ENCODE measurements around the gene BPIFB6. TPM values are rescaled to one million over a fixed set of nuclear protein-coding genes. Genes with fewer than 3 reads are reported as not detected.

Gene BPIFB6
- total and polyA plus RNA-seq, 2 donors (not counting 1 experiment from before 2014, with no cell fraction given), result not detected

DNA sequence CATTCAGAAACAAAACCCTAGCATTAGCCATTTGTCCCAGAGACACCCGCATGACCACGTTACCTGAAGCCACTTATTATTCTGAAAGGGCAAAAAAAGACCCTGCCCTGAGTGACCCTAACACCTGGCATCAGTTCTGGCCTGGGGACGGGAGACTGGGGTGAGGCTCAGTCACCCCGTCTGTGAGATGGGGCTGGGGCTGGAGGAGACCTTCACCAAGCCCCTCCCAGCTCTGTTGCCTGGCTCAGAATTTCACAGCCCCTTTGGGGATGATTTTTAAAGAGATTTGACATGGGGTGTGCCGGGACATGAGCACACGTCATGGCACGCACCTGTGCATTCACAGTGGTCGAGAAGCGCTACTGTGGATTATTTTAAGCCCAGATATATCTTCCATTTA is 1.4 kb upstream of the BPIFB6 start:
- no peaks in the 10 kb centered on the region for H3K79me2 ChIP-seq (ENCODE audit: control insufficient read depth, insufficient read depth, low read length)
- H3K4me3 ChIP-seq (replicated peaks in 1 of 4; ENCODE audit: control extremely low read depth in 1 of 4, insufficient read depth in 1 of 4, low read depth in 3 of 4, low read length in 4 of 4), result no peak overlapping the region
- H3K9me3 ChIP-seq (ENCODE audit: control insufficient read depth, insufficient read depth, low read depth, low read length), result no peaks in the 10 kb centered on the region
- no peaks in the 10 kb centered on the region for H4K20me1 ChIP-seq (ENCODE audit: control insufficient read depth, extremely low read depth, insufficient read depth, low read length)
- H2AFZ ChIP-seq (ENCODE audit: low read length), result no peak overlapping the region
- TF ChIP-seq, protein P1, sequence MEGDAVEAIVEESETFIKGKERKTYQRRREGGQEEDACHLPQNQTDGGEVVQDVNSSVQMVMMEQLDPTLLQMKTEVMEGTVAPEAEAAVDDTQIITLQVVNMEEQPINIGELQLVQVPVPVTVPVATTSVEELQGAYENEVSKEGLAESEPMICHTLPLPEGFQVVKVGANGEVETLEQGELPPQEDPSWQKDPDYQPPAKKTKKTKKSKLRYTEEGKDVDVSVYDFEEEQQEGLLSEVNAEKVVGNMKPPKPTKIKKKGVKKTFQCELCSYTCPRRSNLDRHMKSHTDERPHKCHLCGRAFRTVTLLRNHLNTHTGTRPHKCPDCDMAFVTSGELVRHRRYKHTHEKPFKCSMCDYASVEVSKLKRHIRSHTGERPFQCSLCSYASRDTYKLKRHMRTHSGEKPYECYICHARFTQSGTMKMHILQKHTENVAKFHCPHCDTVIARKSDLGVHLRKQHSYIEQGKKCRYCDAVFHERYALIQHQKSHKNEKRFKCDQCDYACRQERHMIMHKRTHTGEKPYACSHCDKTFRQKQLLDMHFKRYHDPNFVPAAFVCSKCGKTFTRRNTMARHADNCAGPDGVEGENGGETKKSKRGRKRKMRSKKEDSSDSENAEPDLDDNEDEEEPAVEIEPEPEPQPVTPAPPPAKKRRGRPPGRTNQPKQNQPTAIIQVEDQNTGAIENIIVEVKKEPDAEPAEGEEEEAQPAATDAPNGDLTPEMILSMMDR (conservative IDR thresholded peaks at IDR 0.05 in 1 of 2, IDR thresholded peaks at IDR 0.05 in 1 of 2; ENCODE audit: low read depth in 1 of 2, low read length in 2 of 2), result no peak
- TF ChIP-seq EZH2 (IDR thresholded peaks at IDR 0.05; ENCODE audit: low read length, missing control alignments), result no peak
- H3K4me2 ChIP-seq (ENCODE audit: extremely low read depth, insufficient read depth, low read length), result no peak overlapping the region
- no peak overlapping the region for H3K9ac ChIP-seq (ENCODE audit: insufficient read depth, low read length)
- no peak overlapping the region for H3K27ac ChIP-seq (ENCODE audit: insufficient read depth, low read length)
- no peaks in the 10 kb centered on the region for H3K4me1 ChIP-seq (ENCODE audit: control insufficient read depth, extremely low read depth, insufficient read depth, low read length)
- H3K36me3 ChIP-seq (ENCODE audit: control insufficient read depth, insufficient read depth, low read length), result no peaks in the 10 kb centered on the region
- DNase-seq (ENCODE audit: low read depth in 2 of 2), result no peak
- no peaks in the 10 kb centered on the region for H3K27me3 ChIP-seq (ENCODE audit: control insufficient read depth, insufficient read depth, low read length)

DNA sequence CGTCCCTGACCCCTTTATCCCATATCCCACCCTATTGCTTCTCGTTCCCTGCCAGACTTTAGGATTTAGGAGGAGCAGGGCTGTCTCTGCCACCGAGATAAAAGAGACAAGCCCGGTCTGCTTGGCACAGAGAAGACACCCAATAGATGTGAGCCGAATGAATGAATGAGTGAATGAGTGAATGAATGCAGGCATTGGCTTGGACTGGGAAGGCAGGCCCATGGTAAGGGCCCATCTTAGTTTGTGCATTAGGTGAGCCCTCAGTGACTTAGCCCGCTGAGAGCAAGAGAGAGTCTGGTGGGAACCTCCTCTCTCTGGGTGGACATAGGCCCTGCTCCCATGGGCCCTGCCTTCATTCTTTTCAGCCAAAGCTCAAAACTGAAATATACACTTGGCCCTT is 879 bp upstream of the BPIFB6 start:
- H3K79me2 ChIP-seq (ENCODE audit: control insufficient read depth, insufficient read depth, low read length), result no peaks in the 10 kb centered on the region
- H3K4me3 ChIP-seq (replicated peaks in 1 of 4; ENCODE audit: control extremely low read depth in 1 of 4, insufficient read depth in 1 of 4, low read depth in 3 of 4, low read length in 4 of 4), result no peak overlapping the region
- DNase-seq (ENCODE audit: low read depth in 2 of 2), result no peak
- no peak overlapping the region for H2AFZ ChIP-seq (ENCODE audit: low read length)
- no peaks in the 10 kb centered on the region for H3K4me1 ChIP-seq (ENCODE audit: control insufficient read depth, extremely low read depth, insufficient read depth, low read length)
- TF ChIP-seq, protein P1 (conservative IDR thresholded peaks at IDR 0.05 in 1 of 2, IDR thresholded peaks at IDR 0.05 in 1 of 2; ENCODE audit: low read depth in 1 of 2, low read length in 2 of 2), result no peak
- no peak for TF ChIP-seq EZH2 (IDR thresholded peaks at IDR 0.05; ENCODE audit: low read length, missing control alignments)
- no peak overlapping the region for H3K27ac ChIP-seq (ENCODE audit: insufficient read depth, low read length)
- H3K36me3 ChIP-seq (ENCODE audit: control insufficient read depth, insufficient read depth, low read length), result no peaks in the 10 kb centered on the region
- H3K9me3 ChIP-seq (ENCODE audit: control insufficient read depth, insufficient read depth, low read depth, low read length), result no peaks in the 10 kb centered on the region
- no peak overlapping the region for H3K4me2 ChIP-seq (ENCODE audit: extremely low read depth, insufficient read depth, low read length)
- no peak overlapping the region for H3K9ac ChIP-seq (ENCODE audit: insufficient read depth, low read length)
- no peaks in the 10 kb centered on the region for H3K27me3 ChIP-seq (ENCODE audit: control insufficient read depth, insufficient read depth, low read length)
- no peaks in the 10 kb centered on the region for H4K20me1 ChIP-seq (ENCODE audit: control insufficient read depth, extremely low read depth, insufficient read depth, low read length)

DNA sequence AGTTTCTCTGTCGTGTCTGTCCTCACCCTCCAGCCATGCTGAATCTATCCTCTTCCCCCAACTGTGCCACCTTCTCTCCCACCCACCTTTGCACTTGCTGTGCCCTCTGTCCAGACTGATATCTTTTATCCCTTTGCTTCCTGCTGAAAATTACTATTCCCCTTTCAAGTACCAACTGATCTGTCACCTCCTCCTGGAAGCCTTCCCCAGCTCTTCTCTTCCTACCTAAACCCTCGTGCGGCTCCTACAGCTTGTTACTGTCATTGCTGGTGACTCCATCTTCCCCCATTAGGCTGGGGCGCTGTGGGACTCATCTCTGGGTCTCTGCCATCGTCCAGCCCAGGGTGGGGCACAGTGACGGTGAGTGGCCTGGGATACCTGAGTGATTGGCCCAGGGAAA is 1.1 kb downstream of the BPIFB6 start:
- Histone ChIP-seq H3K4me3 (replicated peaks in 1 of 4; ENCODE audit: control extremely low read depth in 1 of 4, insufficient read depth in 1 of 4, low read depth in 3 of 4, low read length in 4 of 4) (no peak overlapping the region), H3K4me1 (ENCODE audit: control insufficient read depth, extremely low read depth, insufficient read depth, low read length) (no peaks in the 10 kb centered on the region)

More for the DNA sequence above, 1.1 kb downstream of the BPIFB6 start:
- DNase-seq (ENCODE audit: low read depth in 2 of 2), result no peak
- TF ChIP-seq, protein P1 (conservative IDR thresholded peaks at IDR 0.05 in 1 of 2, IDR thresholded peaks at IDR 0.05 in 1 of 2; ENCODE audit: low read depth in 1 of 2, low read length in 2 of 2), result no peak
- no peak for TF ChIP-seq EZH2 (IDR thresholded peaks at IDR 0.05; ENCODE audit: low read length, missing control alignments)
- Histone ChIP-seq H3K27me3 (ENCODE audit: control insufficient read depth, insufficient read depth, low read length) (no peaks in the 10 kb centered on the region), H4K20me1 (ENCODE audit: control insufficient read depth, extremely low read depth, insufficient read depth, low read length) (no peaks in the 10 kb centered on the region), H2AFZ (ENCODE audit: low read length) (no peak overlapping the region), H3K79me2 (ENCODE audit: control insufficient read depth, insufficient read depth, low read length) (no peaks in the 10 kb centered on the region), H3K36me3 (ENCODE audit: control insufficient read depth, insufficient read depth, low read length) (no peaks in the 10 kb centered on the region), H3K9me3 (ENCODE audit: control insufficient read depth, insufficient read depth, low read depth, low read length) (no peaks in the 10 kb centered on the region), H3K27ac (ENCODE audit: insufficient read depth, low read length) (no peak overlapping the region), H3K9ac (ENCODE audit: insufficient read depth, low read length) (no peak overlapping the region), H3K4me2 (ENCODE audit: extremely low read depth, insufficient read depth, low read length) (no peak overlapping the region)

All from fibroblast of lung (primary cell).